Mesothelial cell of epicardium (in vitro differentiated cells): ENCODE data around the gene IRX2. TPM values are rescaled to one million over a fixed set of nuclear protein-coding genes. Genes with fewer than 3 reads are reported as not detected.

Experiments used
- DNase-seq, 2 experiments: peaks; one replicate each; pipeline ENCODE4 v3.0.0; 2021; ENCODE audit warnings: low spot score in 2 of 2; ENCODE audit not compliant: unreplicated experiment in 2 of 2
- H3K27ac Mint-ChIP-seq: 2 replicates; pipeline ENCODE4 v1.8.0; 2021; ENCODE audit warnings: mixed read lengths
- H3K27me3 Mint-ChIP-seq: 2 replicates; pipeline ENCODE4 v1.8.0; 2021; ENCODE audit warnings: low read depth, mixed read lengths
- H3K36me3 Mint-ChIP-seq: 2 replicates; pipeline ENCODE4 v1.8.0; 2021; ENCODE audit warnings: mixed read lengths
- H3K4me1 Mint-ChIP-seq: 2 replicates; pipeline ENCODE4 v1.8.0; 2021; ENCODE audit warnings: mixed read lengths
- H3K4me3 Mint-ChIP-seq: 2 replicates; pipeline ENCODE4 v1.8.0; 2021; ENCODE audit warnings: mild to moderate bottlenecking, moderate library complexity, mixed read lengths
- H3K9me3 Mint-ChIP-seq: 2 replicates; pipeline ENCODE4 v1.8.0; 2021; ENCODE audit warnings: mixed read lengths
- total RNA-seq: library from RNA; stranded (reverse); gene quantifications from 3 replicates; pipeline ENCODE4 v1.2.1, GENCODE V29; 2021
- TF ChIP-seq, protein P1 (sequence below): fragments of 200-600 bp; sonication (generic); IDR thresholded peaks from one replicate; pipeline ENCODE4 v1.5.0; 2021; ENCODE audit warnings: antibody characterized with exemption; ENCODE audit not compliant: unreplicated experiment

The IRX2 gene
- total RNA-seq, 1 donor from 2014 or later: 30.3 TPM

DNA sequence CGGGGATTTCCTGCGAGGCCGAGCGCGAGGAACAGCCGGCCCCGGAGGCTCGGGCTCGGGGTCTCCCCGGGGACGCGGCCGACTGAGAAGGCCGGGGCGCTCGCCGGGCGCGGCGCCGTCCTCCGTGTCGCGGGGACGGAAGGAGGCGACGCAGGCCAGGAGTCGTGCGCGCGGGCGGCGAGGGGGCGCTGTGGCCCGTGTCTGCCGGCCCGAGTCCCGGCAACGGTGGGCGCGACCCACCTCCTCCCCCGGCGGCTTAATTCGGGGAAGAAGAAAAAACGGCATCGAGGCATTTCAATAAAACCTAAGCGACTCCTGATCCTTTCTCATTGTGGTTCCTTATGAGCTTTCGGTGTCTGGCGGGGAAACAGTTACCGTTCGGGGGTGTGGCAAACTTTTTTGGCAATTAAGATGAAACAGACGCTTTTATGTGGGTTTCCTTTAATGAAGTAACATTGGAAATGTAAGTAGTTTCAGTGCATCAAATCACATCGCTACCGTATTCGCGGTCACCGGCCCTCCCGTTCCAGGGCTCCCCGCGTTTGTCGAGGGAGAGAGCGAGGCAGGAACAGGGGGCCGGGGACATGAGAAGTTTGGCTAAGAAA, 3.7 kb upstream of the IRX2 start:
- H3K27me3 Mint-ChIP-seq: peaks cover 60% of the 10 kb centered on the region
- H3K9me3 Mint-ChIP-seq: no peaks in the 10 kb centered on the region
- H3K4me1 Mint-ChIP-seq: peaks cover 50% of the 10 kb centered on the region

DNA sequence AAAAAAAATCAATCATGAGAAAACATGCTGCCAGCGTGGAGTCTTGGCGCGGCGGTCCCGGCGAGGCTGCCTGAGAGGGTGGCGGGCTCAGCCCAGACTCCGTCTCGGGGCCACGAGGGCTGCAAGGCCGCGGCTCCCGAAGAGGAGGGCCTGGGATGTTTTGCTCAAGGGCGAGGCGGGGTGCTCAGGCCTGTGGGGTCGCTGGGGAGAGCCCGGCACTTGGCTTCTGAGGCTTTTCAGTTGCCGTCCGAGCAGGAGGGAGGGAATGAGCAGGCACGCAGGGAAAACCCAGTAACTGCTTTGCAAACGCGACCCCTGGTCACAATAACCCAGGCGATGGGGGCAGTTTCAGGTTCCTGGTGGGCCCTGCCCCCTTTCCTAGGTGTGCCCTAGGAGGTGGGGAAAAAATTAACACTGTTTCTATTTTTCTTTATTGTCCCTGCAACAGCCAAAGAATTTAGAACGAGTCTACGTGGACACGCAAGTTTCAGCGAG, 3.2 kb upstream of the IRX2 start:
- Mint-ChIP-seq H3K9me3 (no peaks in the 10 kb centered on the region), H3K4me1 (peaks cover 54% of the 10 kb centered on the region), H3K27ac (peak overlapping the region; percentile 39), H3K4me3 (peak overlapping the region; percentile 56), H3K36me3 (peaks cover 5% of the 10 kb centered on the region), H3K27me3 (peaks cover 61% of the 10 kb centered on the region)
- TF ChIP-seq, protein P1, sequence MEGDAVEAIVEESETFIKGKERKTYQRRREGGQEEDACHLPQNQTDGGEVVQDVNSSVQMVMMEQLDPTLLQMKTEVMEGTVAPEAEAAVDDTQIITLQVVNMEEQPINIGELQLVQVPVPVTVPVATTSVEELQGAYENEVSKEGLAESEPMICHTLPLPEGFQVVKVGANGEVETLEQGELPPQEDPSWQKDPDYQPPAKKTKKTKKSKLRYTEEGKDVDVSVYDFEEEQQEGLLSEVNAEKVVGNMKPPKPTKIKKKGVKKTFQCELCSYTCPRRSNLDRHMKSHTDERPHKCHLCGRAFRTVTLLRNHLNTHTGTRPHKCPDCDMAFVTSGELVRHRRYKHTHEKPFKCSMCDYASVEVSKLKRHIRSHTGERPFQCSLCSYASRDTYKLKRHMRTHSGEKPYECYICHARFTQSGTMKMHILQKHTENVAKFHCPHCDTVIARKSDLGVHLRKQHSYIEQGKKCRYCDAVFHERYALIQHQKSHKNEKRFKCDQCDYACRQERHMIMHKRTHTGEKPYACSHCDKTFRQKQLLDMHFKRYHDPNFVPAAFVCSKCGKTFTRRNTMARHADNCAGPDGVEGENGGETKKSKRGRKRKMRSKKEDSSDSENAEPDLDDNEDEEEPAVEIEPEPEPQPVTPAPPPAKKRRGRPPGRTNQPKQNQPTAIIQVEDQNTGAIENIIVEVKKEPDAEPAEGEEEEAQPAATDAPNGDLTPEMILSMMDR: no peak
- peak in 1 of 2 experiments; percentile 51 for DNase-seq

More for the DNA sequence above, 3.7 kb upstream of the IRX2 start:
- Mint-ChIP-seq H3K4me3 (peak overlapping the region; percentile 59), H3K27ac (peak overlapping the region; percentile 53), H3K36me3 (peaks cover under 1% of the 10 kb centered on the region)
- TF ChIP-seq, protein P1: no peak
- peak in 1 of 2 experiments; percentile 68 for DNase-seq

DNA sequence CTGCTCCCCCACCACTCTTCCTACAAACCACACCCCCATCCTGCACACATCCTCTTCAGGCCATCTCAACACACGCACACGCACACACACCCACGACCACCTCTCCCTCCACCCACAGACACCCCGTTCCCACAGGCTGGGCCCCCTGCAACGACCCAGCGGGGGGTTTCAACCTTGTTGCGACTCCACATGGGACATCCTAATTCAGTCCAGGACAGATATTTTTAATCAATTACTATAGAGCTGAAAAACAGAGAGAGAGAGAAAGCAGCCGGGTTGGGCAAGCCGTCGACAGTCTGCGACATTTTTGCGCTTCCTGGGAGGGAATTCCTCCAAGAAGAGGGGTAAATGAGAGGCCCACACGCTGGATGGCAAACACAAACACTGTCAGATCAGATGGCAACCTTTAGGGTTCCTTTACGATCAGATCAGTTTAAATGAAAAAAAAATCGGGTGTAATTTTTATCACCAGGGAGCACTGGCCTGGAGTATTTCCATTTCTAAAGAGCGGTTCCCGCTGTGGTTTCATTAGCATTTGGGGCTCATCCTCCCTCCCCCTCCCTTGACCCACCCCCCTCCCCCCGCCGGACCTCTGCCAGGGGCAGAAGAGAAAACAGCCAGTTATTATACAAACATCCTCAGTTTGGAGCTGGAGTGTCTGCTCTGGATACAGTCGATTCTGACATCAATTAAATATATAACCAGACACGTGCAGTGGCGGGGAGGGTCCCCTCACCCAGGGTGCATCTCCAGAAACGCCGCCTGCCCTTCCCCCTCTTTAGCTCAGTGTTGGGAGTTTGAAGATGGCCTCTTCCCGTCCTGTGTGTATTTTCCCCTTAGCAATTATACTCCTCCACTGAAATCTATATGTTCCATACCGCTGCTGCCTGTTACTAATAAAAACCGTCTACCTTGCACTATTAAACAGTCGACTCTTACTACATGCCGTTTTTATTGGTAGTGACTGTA, 2.3 kb upstream of the IRX2 start:
- Mint-ChIP-seq H3K27me3 (peaks cover 63% of the 10 kb centered on the region), H3K27ac (peak overlapping the region; percentile 59), H3K9me3 (peaks cover 4% of the 10 kb centered on the region), H3K4me3 (peak overlapping the region; percentile 78), H3K4me1 (peaks cover 57% of the 10 kb centered on the region), H3K36me3 (peaks cover 9% of the 10 kb centered on the region)
- TF ChIP-seq, protein P1: no peak
- DNase-seq: no peak

DNA sequence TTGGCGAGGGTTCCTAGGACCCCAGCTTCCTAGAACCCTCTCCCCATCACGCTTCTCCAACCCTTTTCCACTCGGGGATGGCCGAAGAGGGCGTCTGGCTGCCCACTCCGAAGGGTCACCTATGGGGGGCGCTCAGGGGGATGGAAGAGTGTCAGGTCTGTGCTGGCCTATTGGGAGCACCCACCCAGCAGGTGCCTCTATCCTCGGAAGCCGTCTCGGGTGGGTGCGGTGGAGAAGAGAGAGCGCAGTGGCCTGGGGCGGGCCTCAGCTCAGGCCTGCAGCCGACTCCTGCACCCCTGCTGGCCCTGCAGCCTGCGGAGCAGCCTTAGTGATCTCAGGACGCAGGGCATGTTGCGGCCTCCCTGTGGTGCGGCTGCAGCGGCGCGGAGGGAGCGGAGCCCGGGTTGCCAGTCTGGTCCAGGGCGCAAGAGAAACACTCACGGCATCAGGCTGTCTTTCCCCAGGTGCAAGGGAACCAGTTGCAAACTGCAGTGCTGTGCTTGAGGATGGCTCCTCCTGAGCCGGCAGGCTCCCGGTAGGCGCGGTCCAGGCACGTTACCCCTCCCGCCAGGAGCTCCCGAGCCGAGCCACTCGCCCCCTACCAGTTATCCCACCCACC, 1.5 kb upstream of the IRX2 start:
- no peak for DNase-seq
- Mint-ChIP-seq H3K36me3 (peaks cover 9% of the 10 kb centered on the region), H3K4me3 (peak overlapping the region; percentile 78), H3K4me1 (peaks cover 55% of the 10 kb centered on the region), H3K27ac (peak overlapping the region; percentile 92), H3K9me3 (peaks cover 4% of the 10 kb centered on the region), H3K27me3 (peaks cover 58% of the 10 kb centered on the region)
- TF ChIP-seq, protein P1: no peak

DNA sequence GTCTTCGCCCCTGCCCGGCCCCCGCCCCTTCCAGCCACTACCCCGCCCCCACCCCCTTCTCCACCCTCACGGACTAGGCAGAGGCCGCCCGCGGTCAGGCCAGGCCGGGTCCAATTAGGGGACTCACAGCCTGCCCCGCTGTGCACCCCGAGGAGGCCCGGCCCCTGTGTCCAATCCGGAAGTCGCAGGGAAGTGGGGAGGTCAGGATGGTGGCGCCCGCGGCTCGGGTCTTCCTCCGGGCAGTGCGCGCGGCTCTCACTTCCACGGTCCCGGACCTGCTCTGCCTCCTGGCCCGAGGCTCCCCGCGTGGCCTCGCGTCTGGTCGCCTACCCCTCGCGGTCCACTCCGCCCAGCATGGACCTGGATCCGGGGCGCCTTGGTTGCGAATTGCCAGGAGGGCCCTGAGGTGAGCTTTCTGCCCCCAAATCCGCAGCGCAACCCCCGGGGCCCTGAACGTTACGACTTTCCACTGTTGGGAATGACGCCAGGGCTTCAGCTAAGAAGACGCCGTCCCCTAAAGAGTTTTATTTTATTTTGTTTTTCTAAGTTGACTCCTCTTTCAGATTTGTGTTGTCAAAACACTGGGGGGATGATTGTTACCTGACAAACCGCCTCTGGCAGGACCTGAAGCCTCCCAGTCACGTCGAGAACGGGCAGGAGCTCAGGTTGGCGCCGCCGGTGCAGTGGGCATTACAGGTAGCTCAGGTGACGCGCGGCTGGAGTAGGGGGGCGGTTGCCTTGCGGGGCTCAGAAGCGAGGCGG, 763 bp upstream of the IRX2 start:
- Mint-ChIP-seq H3K27me3 (peaks cover 58% of the 10 kb centered on the region), H3K9me3 (peaks cover 4% of the 10 kb centered on the region), H3K27ac (peak overlapping the region; percentile 92), H3K4me3 (peak overlapping the region; percentile 78), H3K4me1 (peaks cover 55% of the 10 kb centered on the region), H3K36me3 (peaks cover 15% of the 10 kb centered on the region)
- peak in 1 of 2 experiments; percentile 61 for DNase-seq
- TF ChIP-seq, protein P1: no peak
